Mononuclear cell (primary cell): ENCODE results near the gene PIK3R6. TPM values are rescaled to one million over a fixed set of nuclear protein-coding genes. Genes with fewer than 3 reads are reported as not detected.

Experiments used
- H3K27me3 ChIP-seq: 2 replicates; pipeline ENCODE4 v1.6.0; 2011; ENCODE audit warnings: low read length, control low read depth; ENCODE audit not compliant: insufficient read depth
- H3K4me1 ChIP-seq: 2 replicates; pipeline ENCODE4 v1.5.1; 2011; ENCODE audit warnings: mild to moderate bottlenecking, low read length, control low read depth; ENCODE audit not compliant: insufficient read depth
- H3K4me3 ChIP-seq: 2 replicates; pipeline ENCODE4 v1.5.1; 2011; ENCODE audit warnings: mild to moderate bottlenecking, low read length, moderate library complexity
- H3K9me3 ChIP-seq: 2 replicates; pipeline ENCODE4 v1.5.1; 2011; ENCODE audit warnings: low read depth, mild to moderate bottlenecking, control low read depth, low read length
- total RNA-seq: library from RNA; depleted of rRNA; stranded (reverse); fragments of >200 nt; gene quantifications from one replicate; pipeline ENCODE4 v1.2.3, GENCODE V29; 2012

The PIK3R6 gene
- total RNA-seq, 1 donor, result 1.5 TPM

GRCh38 chr17:8797621-8798175, 69.8 kb downstream of the PIK3R6 start:
- Histone ChIP-seq H3K9me3 (no peaks in the 10 kb centered on the region), H3K4me1 (peaks cover 27% of the 10 kb centered on the region), H3K27me3 (no peaks in the 10 kb centered on the region), H3K4me3 (no peak overlapping the region)

GRCh38 chr17:8794636-8795035, 72.8 kb downstream of the PIK3R6 start:
- H3K4me1 ChIP-seq, result peaks cover 42% of the 10 kb centered on the region
- no peak overlapping the region for H3K4me3 ChIP-seq
- no peaks in the 10 kb centered on the region for H3K9me3 ChIP-seq
- H3K27me3 ChIP-seq, result no peaks in the 10 kb centered on the region

DNA sequence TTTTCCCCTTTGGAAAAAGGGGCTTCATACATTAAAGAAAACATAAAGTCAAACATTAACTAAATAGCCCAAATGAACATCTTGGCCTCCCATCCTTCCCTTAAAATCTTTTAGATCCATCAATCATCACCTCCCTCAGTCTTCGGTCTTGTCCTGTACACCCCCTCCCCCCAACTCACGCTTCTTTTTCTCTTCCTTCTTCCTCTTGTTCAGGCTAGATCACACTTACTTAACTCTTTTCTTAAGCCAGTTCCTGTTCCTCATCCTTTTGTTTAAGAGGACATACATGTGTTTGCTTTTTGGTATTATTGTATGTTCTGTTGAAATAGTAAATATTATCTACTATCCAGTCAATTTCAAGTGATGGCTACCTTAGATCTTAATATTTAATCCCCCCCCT, 73.8 kb downstream of the PIK3R6 start:
- peaks cover 46% of the 10 kb centered on the region for H3K4me1 ChIP-seq
- H3K27me3 ChIP-seq, result no peaks in the 10 kb centered on the region
- no peaks in the 10 kb centered on the region for H3K9me3 ChIP-seq
- H3K4me3 ChIP-seq, result no peak overlapping the region

- Histone ChIP-seq H3K4me3 (no peak overlapping the region), H3K4me1 (peaks cover 46% of the 10 kb centered on the region), H3K27me3 (no peaks in the 10 kb centered on the region), H3K9me3 (no peaks in the 10 kb centered on the region)
These were observed 74.8 kb downstream of the PIK3R6 start for GRCh38 chr17:8792646-8793045.

- Histone ChIP-seq H3K9me3 (no peaks in the 10 kb centered on the region), H3K27me3 (no peaks in the 10 kb centered on the region), H3K4me1 (peaks cover 46% of the 10 kb centered on the region), H3K4me3 (no peak overlapping the region)
These were observed 75.6 kb downstream of the PIK3R6 start for GRCh38 chr17:8791910-8792270.

DNA sequence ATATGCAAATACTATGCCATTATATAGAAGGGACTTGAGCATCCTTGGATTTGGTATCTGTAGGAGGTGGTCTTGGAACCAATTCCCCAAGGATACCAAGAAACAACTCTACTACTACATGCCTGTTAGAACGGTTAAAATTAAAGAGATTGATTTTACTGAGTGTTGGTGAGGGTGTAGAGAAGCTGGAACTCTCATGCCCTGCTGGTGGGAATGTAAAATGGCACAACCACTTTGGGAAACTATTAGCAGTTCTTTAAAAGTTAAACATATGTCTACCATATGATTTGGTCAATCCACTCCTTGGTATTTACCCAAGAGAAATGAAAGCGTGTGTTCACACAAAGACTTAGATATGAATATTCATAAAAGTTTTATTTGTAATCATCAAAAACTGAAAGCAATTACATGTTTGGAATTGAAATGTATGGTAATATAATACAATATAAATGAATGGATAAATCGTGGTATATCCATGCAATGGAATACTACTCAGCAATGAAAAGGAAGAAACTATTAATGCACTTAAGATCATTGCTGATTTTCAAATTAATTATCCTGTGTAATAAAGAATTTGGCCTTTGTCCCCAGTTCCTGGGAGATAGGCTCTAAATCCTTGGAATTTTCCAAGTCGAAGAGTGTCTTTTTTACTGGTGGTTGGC, 76.1 kb downstream of the PIK3R6 start:
- peaks cover 46% of the 10 kb centered on the region for H3K4me1 ChIP-seq
- H3K4me3 ChIP-seq, result no peak overlapping the region
- no peaks in the 10 kb centered on the region for H3K9me3 ChIP-seq
- no peaks in the 10 kb centered on the region for H3K27me3 ChIP-seq

DNA sequence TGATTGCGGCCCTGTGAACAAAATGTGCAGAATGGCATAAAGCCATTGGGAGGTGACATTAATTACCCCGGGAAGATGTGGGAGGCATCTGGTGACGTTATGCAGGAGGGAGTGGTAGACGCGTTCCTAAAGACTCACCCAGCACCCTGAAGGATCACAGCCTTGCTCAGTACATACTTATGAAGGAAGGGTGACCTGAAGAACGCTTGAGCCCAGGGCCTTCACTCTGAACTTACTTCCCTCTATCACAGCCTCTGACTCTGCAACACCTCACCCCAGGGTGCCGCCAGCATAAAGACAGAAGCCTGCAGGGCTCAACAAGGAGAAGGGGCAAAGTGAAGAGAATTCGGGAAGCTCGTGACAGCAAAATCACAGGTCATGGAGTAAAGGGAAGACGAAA, 77.7 kb downstream of the PIK3R6 start:
- no peaks in the 10 kb centered on the region for H3K9me3 ChIP-seq
- peaks cover 40% of the 10 kb centered on the region for H3K4me1 ChIP-seq
- no peak overlapping the region for H3K4me3 ChIP-seq
- no peaks in the 10 kb centered on the region for H3K27me3 ChIP-seq

GRCh38 chr17:8788998-8789397, 78.5 kb downstream of the PIK3R6 start:
- H3K27me3 ChIP-seq, result no peaks in the 10 kb centered on the region
- no peak overlapping the region for H3K4me3 ChIP-seq
- no peaks in the 10 kb centered on the region for H3K9me3 ChIP-seq
- peaks cover 32% of the 10 kb centered on the region for H3K4me1 ChIP-seq

- H3K4me3 ChIP-seq, result no peak overlapping the region
- no peaks in the 10 kb centered on the region for H3K27me3 ChIP-seq
- peaks cover 22% of the 10 kb centered on the region for H3K4me1 ChIP-seq
- no peaks in the 10 kb centered on the region for H3K9me3 ChIP-seq
These were observed 81.7 kb downstream of the PIK3R6 start for GRCh38 chr17:8785547-8786413.

GRCh38 chr17:8782176-8782575, 85.3 kb downstream of the PIK3R6 start:
- Histone ChIP-seq H3K27me3 (peaks cover 2% of the 10 kb centered on the region), H3K4me3 (no peak overlapping the region), H3K9me3 (no peaks in the 10 kb centered on the region), H3K4me1 (peaks cover 16% of the 10 kb centered on the region)

- Histone ChIP-seq H3K27me3 (peaks cover 5% of the 10 kb centered on the region), H3K4me1 (peaks cover 16% of the 10 kb centered on the region), H3K9me3 (no peaks in the 10 kb centered on the region), H3K4me3 (no peak overlapping the region)
These were observed 85.7 kb downstream of the PIK3R6 start for GRCh38 chr17:8781776-8782175.

DNA sequence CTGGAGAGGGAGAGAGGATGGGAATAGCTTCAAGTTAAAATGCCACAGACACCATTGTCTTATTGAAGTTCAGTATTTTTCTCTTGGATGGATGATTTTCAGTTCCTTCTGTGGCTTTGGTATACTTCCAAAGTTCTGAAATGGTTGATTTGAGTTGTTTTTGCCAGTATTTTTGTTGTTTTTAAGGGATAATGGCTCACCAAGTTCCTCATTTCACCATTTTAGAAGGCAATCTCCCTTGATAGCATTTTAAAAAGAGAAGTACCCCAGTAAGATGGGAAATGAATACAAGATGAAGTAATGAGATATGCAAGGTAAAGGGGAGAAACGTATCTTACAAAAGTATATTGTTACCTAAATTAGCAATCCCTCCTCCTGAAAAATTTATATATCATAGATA, 90.6 kb downstream of the PIK3R6 start:
- peaks cover 14% of the 10 kb centered on the region for H3K27me3 ChIP-seq
- peaks cover 9% of the 10 kb centered on the region for H3K9me3 ChIP-seq
- no peak overlapping the region for H3K4me3 ChIP-seq
- H3K4me1 ChIP-seq, result peaks cover 15% of the 10 kb centered on the region

DNA sequence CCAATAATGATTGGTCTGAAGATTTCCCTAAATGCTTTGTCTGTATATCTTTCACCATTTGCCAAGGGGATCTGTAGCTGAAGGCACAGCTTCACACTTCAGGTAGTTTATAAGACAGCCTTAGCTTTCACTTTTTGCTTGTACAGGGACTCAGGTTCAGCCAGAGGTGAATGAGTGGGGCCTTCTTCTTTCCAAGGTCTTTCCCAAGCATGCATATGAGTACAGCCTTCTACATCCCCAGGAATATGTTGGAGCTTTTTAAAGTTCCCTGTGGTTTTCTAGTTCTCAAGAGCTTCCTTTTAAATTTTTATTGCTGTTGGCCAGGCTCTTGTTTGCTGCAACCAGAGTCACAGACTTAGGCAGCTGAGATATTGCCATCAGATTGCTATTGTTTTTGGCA, 91.2 kb downstream of the PIK3R6 start:
- Histone ChIP-seq H3K9me3 (peaks cover 9% of the 10 kb centered on the region), H3K27me3 (peaks cover 14% of the 10 kb centered on the region), H3K4me1 (peaks cover 13% of the 10 kb centered on the region), H3K4me3 (no peak overlapping the region)

GRCh38 chr17:8766731-8767130, 100.7 kb downstream of the PIK3R6 start:
- no peaks in the 10 kb centered on the region for H3K9me3 ChIP-seq

DNA sequence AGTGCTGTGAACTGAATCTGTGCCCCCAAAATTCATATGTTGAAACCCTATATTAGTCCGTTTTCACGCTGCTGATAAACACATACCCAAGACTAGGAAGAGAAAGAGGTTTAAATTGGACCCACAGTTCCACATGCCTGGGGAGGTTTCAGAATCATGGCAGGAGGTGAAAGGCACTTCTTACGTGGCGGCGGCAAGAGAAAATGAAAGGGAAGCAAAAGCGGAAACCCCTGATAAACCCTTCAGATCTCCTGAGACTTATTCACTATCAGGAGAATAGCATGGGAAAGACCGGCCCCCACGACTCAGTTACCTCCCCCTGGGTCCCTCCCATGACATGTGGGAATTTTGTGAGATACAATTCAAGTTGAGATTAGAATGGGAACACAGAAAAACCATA, 105.5 kb downstream of the PIK3R6 start:
- H3K4me3 ChIP-seq, result no peak overlapping the region
- no peaks in the 10 kb centered on the region for H3K27me3 ChIP-seq
- no peaks in the 10 kb centered on the region for H3K4me1 ChIP-seq
- no peaks in the 10 kb centered on the region for H3K9me3 ChIP-seq

More at GRCh38 chr17:8766731-8767130, 100.7 kb downstream of the PIK3R6 start:
- Histone ChIP-seq H3K27me3 (no peaks in the 10 kb centered on the region), H3K4me1 (no peaks in the 10 kb centered on the region), H3K4me3 (no peak overlapping the region)
